SK-N-SH (cell line): Measurements from ENCODE around the gene CCDC102B. TPM values are rescaled to one million over a fixed set of nuclear protein-coding genes. Genes with fewer than 3 reads are reported as not detected.

Experiments used
- CTCF ChIA-PET: fragments of 300-600, 350-600 bp; formaldehyde crosslinking; extraction: SDS; loops from one replicate; lab custom pipeline; 2021; lab: Yijun Ruan, JAX
- POLR2A ChIA-PET: fragments of 350-600 bp; sonication (Branson Sonifier 250); formaldehyde crosslinking; extraction: SDS; loops from one replicate; lab custom pipeline; 2020; ENCODE audit warnings: antibody characterized with exemption, inconsistent platforms; lab: Yijun Ruan, JAX
- DNase-seq: peaks from one replicate; pipeline ENCODE4 v3.0.0; 2012
- H2AFZ ChIP-seq: fragments of 200-600 bp; sonication (generic); 2 replicates; pipeline ENCODE4 v1.8.1; 2016; ENCODE audit warnings: antibody characterized with exemption, mild to moderate bottlenecking, low read depth
- H3F3A ChIP-seq: fragments of 200-600 bp; sonication (generic); replicated peaks from 2 replicates; pipeline ENCODE3; 2016; ENCODE audit warnings: antibody characterized with exemption, mild to moderate bottlenecking; ENCODE audit not compliant: insufficient read depth
- H3K27ac ChIP-seq, 2 experiments: fragments of 200-500 bp in 1 of 2; fragments of 200-600 bp in 1 of 2; sonication (Bioruptor generic) in 1 of 2; sonication (generic), shearing (Covaris generic) in 1 of 2; 2 replicates each; pipeline versions ENCODE4 v1.5.1 to v1.6.1; 2014 to 2016; ENCODE audit warnings: low read depth in 2 of 2, inconsistent platforms in 1 of 2, low read length in 1 of 2, mild to moderate bottlenecking in 1 of 2, mixed read lengths in 1 of 2
- H3K27me3 ChIP-seq: fragments of 200-600 bp; sonication (generic), shearing (Covaris generic); 2 replicates; pipeline ENCODE4 v1.6.1; 2016; ENCODE audit warnings: mixed run types; ENCODE audit not compliant: insufficient read depth
- H3K36me3 ChIP-seq, 2 experiments: fragments of 200-500 bp in 1 of 2; fragments of 200-600 bp in 1 of 2; sonication (Bioruptor generic) in 1 of 2; sonication (generic) in 1 of 2; replicated peaks in 1 of 2; 2 replicates each; pipeline versions ENCODE3 to v1.5.1; 2014 to 2016; ENCODE audit warnings: low read length in 1 of 2, mild to moderate bottlenecking in 1 of 2; ENCODE audit not compliant: insufficient read depth in 2 of 2, control insufficient read depth in 1 of 2
- H3K4me1 ChIP-seq, 2 experiments: fragments of 200-500 bp in 1 of 2; fragments of 200-600 bp in 1 of 2; sonication (Bioruptor generic) in 1 of 2; sonication (generic), shearing (Covaris generic) in 1 of 2; 2 replicates each; pipeline versions ENCODE4 v1.5.1 to v1.6.1; 2014 to 2016; ENCODE audit warnings: low read depth in 1 of 2, low read length in 1 of 2, mixed run types in 1 of 2; ENCODE audit not compliant: insufficient read depth in 2 of 2, control insufficient read depth in 1 of 2
- H3K4me2 ChIP-seq: fragments of 200-600 bp; sonication (generic), shearing (Covaris generic); 2 replicates; pipeline ENCODE4 v1.6.1; 2017; ENCODE audit warnings: mixed run types
- H3K4me3 ChIP-seq, 2 experiments: fragments of 200-500 bp in 1 of 2; fragments of 200-600 bp in 1 of 2; sonication (Bioruptor generic) in 1 of 2; sonication (generic), shearing (Covaris generic) in 1 of 2; 2 replicates each; pipeline versions ENCODE4 v1.5.1 to v1.8.1; 2014 to 2016; ENCODE audit warnings: low read depth in 2 of 2, inconsistent platforms in 1 of 2, low read length in 1 of 2, mild to moderate bottlenecking in 1 of 2, mixed read lengths in 1 of 2, moderate library complexity in 1 of 2
- H3K79me2 ChIP-seq: fragments of 200-600 bp; sonication (generic); 2 replicates; pipeline ENCODE4 v1.8.1; 2017; ENCODE audit warnings: mild to moderate bottlenecking; ENCODE audit not compliant: insufficient read depth
- H3K9ac ChIP-seq: fragments of 200-600 bp; sonication (generic); 2 replicates; pipeline ENCODE4 v1.6.1; 2017; ENCODE audit warnings: mixed run types
- H3K9me2 ChIP-seq: fragments of 200-600 bp; sonication (generic); 2 replicates; pipeline ENCODE4 v1.6.1; 2017; ENCODE audit warnings: mixed run types
- H3K9me3 ChIP-seq: fragments of 200-600 bp; sonication (generic); 2 replicates; pipeline ENCODE4 v1.6.1; 2017; ENCODE audit warnings: mixed run types, mild to moderate bottlenecking, moderate library complexity
- H4K20me1 ChIP-seq: fragments of 200-600 bp; sonication (generic); 2 replicates; pipeline ENCODE4 v1.6.1; 2017; ENCODE audit warnings: mild to moderate bottlenecking, mixed run types; ENCODE audit not compliant: insufficient read depth
- CTCF ChIP-seq: fragments of 200-600 bp; sonication (generic); IDR thresholded peaks from 2 replicates; pipeline ENCODE4 v1.6.1; 2017; ENCODE audit warnings: antibody characterized with exemption, mild to moderate bottlenecking, moderate library complexity
- ELF1 ChIP-seq: IDR thresholded peaks from 2 replicates; pipeline ENCODE4 v1.4.0; 2012
- EP300 ChIP-seq, 2 experiments: IDR thresholded peaks; 2 replicates each; pipeline versions ENCODE4 v1.4.0 to v1.6.1; 2012; ENCODE audit warnings: borderline replicate concordance in 1 of 2, low read depth in 1 of 2, low read length in 1 of 2
- FOSL2 ChIP-seq: IDR thresholded peaks from 2 replicates; pipeline ENCODE4 v1.4.0; 2012; ENCODE audit warnings: low read depth, mild to moderate bottlenecking, moderate library complexity, borderline replicate concordance
- FOXJ3 ChIP-seq: sonication (generic); formaldehyde crosslinking; IDR thresholded peaks from 2 replicates; pipeline ENCODE4 v1.5.1; 2020; ENCODE audit warnings: mild to moderate bottlenecking, missing genetic modification reagents
- GABPA ChIP-seq: IDR thresholded peaks from 2 replicates; pipeline ENCODE4 v1.4.0; 2012; ENCODE audit warnings: low read depth, mild to moderate bottlenecking
- GATA2 ChIP-seq: sonication (generic); formaldehyde crosslinking; IDR thresholded peaks from 2 replicates; pipeline ENCODE4 v1.5.0; 2020; ENCODE audit warnings: mild to moderate bottlenecking, missing genetic modification reagents
- MXI1 ChIP-seq: IDR thresholded peaks from 2 replicates; pipeline ENCODE4 v1.6.1; 2012; ENCODE audit warnings: mild to moderate bottlenecking, low read depth, low read length, improper control_type of control experiment
- NRF1 ChIP-seq: IDR thresholded peaks from 2 replicates; pipeline ENCODE4 v1.6.1; 2012; ENCODE audit warnings: low read depth, mild to moderate bottlenecking, low read length
- PBX3 ChIP-seq: IDR thresholded peaks from 2 replicates; pipeline ENCODE4; 2012
- RCOR1 ChIP-seq: fragments of 150-350 bp; IDR thresholded peaks from 2 replicates; pipeline ENCODE4 v1.6.1; 2017; ENCODE audit warnings: antibody characterized with exemption, low read length
- RFX5 ChIP-seq: IDR thresholded peaks from 2 replicates; pipeline ENCODE4 v1.6.1; 2012; ENCODE audit warnings: mild to moderate bottlenecking, improper control_type of control experiment, low read length
- RXRA ChIP-seq: IDR thresholded peaks from 2 replicates; pipeline ENCODE4 v1.4.0; 2012; ENCODE audit warnings: low read depth, mild to moderate bottlenecking, borderline replicate concordance
- SIN3A ChIP-seq: IDR thresholded peaks from 2 replicates; pipeline ENCODE4 v1.6.1; 2012; ENCODE audit warnings: low read depth, mild to moderate bottlenecking, low read length, moderate library complexity, borderline replicate concordance
- SMC3 ChIP-seq: IDR thresholded peaks from 2 replicates; pipeline ENCODE4 v1.6.1; 2012; ENCODE audit warnings: low read depth, low read length, improper control_type of control experiment
- TAF1 ChIP-seq: IDR thresholded peaks from 2 replicates; pipeline ENCODE4 v1.6.1; 2012; ENCODE audit warnings: low read depth, mild to moderate bottlenecking, low read length, moderate library complexity, borderline replicate concordance
- USF1 ChIP-seq: IDR thresholded peaks from 2 replicates; pipeline ENCODE4 v1.4.0; 2012; ENCODE audit warnings: low read depth, borderline replicate concordance
- YY1 ChIP-seq: IDR thresholded peaks from 2 replicates; pipeline ENCODE4 v1.4.0; 2012; ENCODE audit warnings: low read depth, mild to moderate bottlenecking
- WGBS: methylation state at CpG from one replicate; pipeline ENCODE4 v1.1.6; 2017; ENCODE audit warnings: low lambda C conversion rate; 5-methylcytosine and 5-hydroxymethylcytosine counted together
- polyA plus RNA-seq, 3 experiments: library from polyadenylated mRNA; depleted of rRNA; stranded (reverse); fragments of >200 nt; gene quantifications; 2 replicates each; pipeline ENCODE4 v1.2.3, GENCODE V29; 2012
- TF ChIP-seq, protein P1 (sequence below): fragments of 150-350 bp; IDR thresholded peaks from 2 replicates; pipeline ENCODE4 v1.6.1; 2016; ENCODE audit warnings: mild to moderate bottlenecking, low read depth, low read length
- TF ChIP-seq, protein P2 (sequence below): IDR thresholded peaks from 2 replicates; pipeline ENCODE4 v1.4.0; 2012; ENCODE audit warnings: low read depth

Gene CCDC102B
- polyA plus RNA-seq, 1 of the 3 experiments (the other 2 are of a cell fraction): 2.0 TPM

GRCh38 chr18:68766433-68766832 is 31.4 kb upstream of the CCDC102B start:
- H3K4me1 ChIP-seq: no peaks in the 10 kb centered on the region
- no peak overlapping the region for H3K9ac ChIP-seq
- H3F3A ChIP-seq: no peaks in the 10 kb centered on the region
- no peaks in the 10 kb centered on the region for H3K9me2 ChIP-seq
- no peaks in the 10 kb centered on the region for H3K79me2 ChIP-seq
- H3K27ac ChIP-seq: no peak overlapping the region
- no peaks in the 10 kb centered on the region for H3K9me3 ChIP-seq
- H3K36me3 ChIP-seq: no peaks in the 10 kb centered on the region
- CTCF ChIA-PET: no interaction called here
- no peak for TF ChIP-seq GATA2
- no peak for TF ChIP-seq SMC3
- no peak for TF ChIP-seq SIN3A
- TF ChIP-seq CTCF: no peak
- no peak for TF ChIP-seq TAF1
- TF ChIP-seq USF1: no peak
- no peak for TF ChIP-seq RXRA
- TF ChIP-seq, protein P1, sequence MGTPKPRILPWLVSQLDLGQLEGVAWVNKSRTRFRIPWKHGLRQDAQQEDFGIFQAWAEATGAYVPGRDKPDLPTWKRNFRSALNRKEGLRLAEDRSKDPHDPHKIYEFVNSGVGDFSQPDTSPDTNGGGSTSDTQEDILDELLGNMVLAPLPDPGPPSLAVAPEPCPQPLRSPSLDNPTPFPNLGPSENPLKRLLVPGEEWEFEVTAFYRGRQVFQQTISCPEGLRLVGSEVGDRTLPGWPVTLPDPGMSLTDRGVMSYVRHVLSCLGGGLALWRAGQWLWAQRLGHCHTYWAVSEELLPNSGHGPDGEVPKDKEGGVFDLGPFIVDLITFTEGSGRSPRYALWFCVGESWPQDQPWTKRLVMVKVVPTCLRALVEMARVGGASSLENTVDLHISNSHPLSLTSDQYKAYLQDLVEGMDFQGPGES: no peak
- TF ChIP-seq FOXJ3 (CRISPR knock-in tag): no peak
- no peak for TF ChIP-seq RCOR1
- no peak for TF ChIP-seq ELF1
- TF ChIP-seq YY1: no peak
- TF ChIP-seq, all 33 proteins: peak for 0
- Histone ChIP-seq H2AFZ (no peak overlapping the region), H3K4me2 (no peak overlapping the region), H4K20me1 (no peaks in the 10 kb centered on the region), H3K27me3 (no peaks in the 10 kb centered on the region), H3K4me3 (no peak overlapping the region)
- no peak for DNase-seq
- POLR2A ChIA-PET: no interaction called here
- WGBS: 74% methylated on average over 2 of the region's 2 CpGs

GRCh38 chr18:68769461-68769860 is 28.4 kb upstream of the CCDC102B start:
- H3K9me3 ChIP-seq: no peaks in the 10 kb centered on the region
- POLR2A ChIA-PET: no interaction called here
- peaks cover 4% of the 10 kb centered on the region for H3F3A ChIP-seq
- DNase-seq: no peak
- no peak overlapping the region for H3K4me3 ChIP-seq
- H3K4me2 ChIP-seq: no peak overlapping the region
- H3K9ac ChIP-seq: no peak overlapping the region
- no peak overlapping the region for H2AFZ ChIP-seq
- WGBS: 71% methylated on average over 3 of the region's 3 CpGs
- CTCF ChIA-PET: no interaction called here
- H3K4me1 ChIP-seq: no peaks in the 10 kb centered on the region
- H3K79me2 ChIP-seq: no peaks in the 10 kb centered on the region
- no peaks in the 10 kb centered on the region for H3K9me2 ChIP-seq
- no peaks in the 10 kb centered on the region for H3K27me3 ChIP-seq
- no peak overlapping the region for H3K27ac ChIP-seq
- no peaks in the 10 kb centered on the region for H3K36me3 ChIP-seq
- H4K20me1 ChIP-seq: no peaks in the 10 kb centered on the region
- TF ChIP-seq NRF1 (no peak), FOXJ3 (CRISPR knock-in tag) (no peak), RCOR1 (no peak), GABPA (no peak), USF1 (no peak), CTCF (no peak), EP300 (IDR thresholded peaks at IDR 0.05; ENCODE audit: borderline replicate concordance in 1 of 2, low read depth in 1 of 2, low read length in 1 of 2) (no peak), PBX3 (no peak), MXI1 (no peak), RFX5 (no peak), FOSL2 (no peak), SIN3A (no peak)
- TF ChIP-seq, protein P2, sequence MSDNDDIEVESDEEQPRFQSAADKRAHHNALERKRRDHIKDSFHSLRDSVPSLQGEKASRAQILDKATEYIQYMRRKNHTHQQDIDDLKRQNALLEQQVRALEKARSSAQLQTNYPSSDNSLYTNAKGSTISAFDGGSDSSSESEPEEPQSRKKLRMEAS: no peak
